ENCODE results near the gene PDE4A.
"Not testable (repeated sequence)": the region's sequence is repeated elsewhere in the genome, so short reads cannot be mapped to it uniquely, and the experiment has no call there.

PDE4A gene

GRCh38 chr19:10420444-10421239 lies at the start of gene PDE4A:
Gene PDE4A (plus strand): TSS chr19:10420538. CDS start chr19:10420765, 227 bp downstream.
- H3K9me3 Mint-ChIP-seq: no peaks in the 10 kb centered on the region
- peaks cover 44% of the 10 kb centered on the region for H3K27me3 Mint-ChIP-seq
- H3K36me3 Mint-ChIP-seq (ENCODE audit: low read depth): no peaks in the 10 kb centered on the region
- H3K27ac Mint-ChIP-seq: peak within 1 kb of the TSS; percentile 98
- peak within 1 kb of the TSS; percentile 91 for H3K4me3 Mint-ChIP-seq
- peaks cover 77% of the 10 kb centered on the region for H3K4me1 Mint-ChIP-seq (ENCODE audit: low read depth)

GRCh38 chr19:10372690-10373089 lies 47.6 kb upstream of the PDE4A start:
- H3K27ac Mint-ChIP-seq: no peak overlapping the region

GRCh38 chr19:10374931-10375330 lies 45.4 kb upstream of the PDE4A start:
- H3K27me3 Mint-ChIP-seq: no peaks in the 10 kb centered on the region
- no peaks in the 10 kb centered on the region for H3K9me3 Mint-ChIP-seq
- H3K4me3 Mint-ChIP-seq: no peak overlapping the region
- peaks cover 30% of the 10 kb centered on the region for H3K36me3 Mint-ChIP-seq (ENCODE audit: low read depth)
- H3K4me1 Mint-ChIP-seq (ENCODE audit: low read depth): peaks cover 13% of the 10 kb centered on the region
- no peak overlapping the region for H3K27ac Mint-ChIP-seq

More at GRCh38 chr19:10372690-10373089, 47.6 kb upstream of the PDE4A start:
- no peak overlapping the region for H3K4me3 Mint-ChIP-seq
- no peaks in the 10 kb centered on the region for H3K4me1 Mint-ChIP-seq (ENCODE audit: low read depth)
- H3K27me3 Mint-ChIP-seq: no peaks in the 10 kb centered on the region
- no peaks in the 10 kb centered on the region for H3K9me3 Mint-ChIP-seq
- peaks cover 37% of the 10 kb centered on the region for H3K36me3 Mint-ChIP-seq (ENCODE audit: low read depth)

GRCh38 chr19:10377140-10377640 lies 43.1 kb upstream of the PDE4A start:
- H3K9me3 Mint-ChIP-seq, H3K27me3 Mint-ChIP-seq, H3K4me3 Mint-ChIP-seq, H3K27ac Mint-ChIP-seq: not testable (repeated sequence)
- peaks cover 30% of the 10 kb centered on the region for H3K36me3 Mint-ChIP-seq (ENCODE audit: low read depth)
- H3K4me1 Mint-ChIP-seq (ENCODE audit: low read depth): peaks cover 24% of the 10 kb centered on the region

GRCh38 chr19:10378124-10378523 lies 42.2 kb upstream of the PDE4A start:
- Mint-ChIP-seq H3K4me1 (ENCODE audit: low read depth) (peaks cover 24% of the 10 kb centered on the region), H3K9me3 (no peaks in the 10 kb centered on the region), H3K27me3 (no peaks in the 10 kb centered on the region), H3K4me3 (no peak overlapping the region), H3K27ac (no peak overlapping the region), H3K36me3 (ENCODE audit: low read depth) (peaks cover 30% of the 10 kb centered on the region)

- peaks cover 24% of the 10 kb centered on the region for H3K4me1 Mint-ChIP-seq (ENCODE audit: low read depth)
- no peaks in the 10 kb centered on the region for H3K27me3 Mint-ChIP-seq
- peak overlapping the region; percentile 90 for H3K4me3 Mint-ChIP-seq
- peaks cover 23% of the 10 kb centered on the region for H3K36me3 Mint-ChIP-seq (ENCODE audit: low read depth)
- no peaks in the 10 kb centered on the region for H3K9me3 Mint-ChIP-seq
- peak overlapping the region; percentile 94 for H3K27ac Mint-ChIP-seq
Observed at GRCh38 chr19:10379880-10380312, 40.4 kb upstream of the PDE4A start.

GRCh38 chr19:10380313-10381102 lies 39.8 kb upstream of the PDE4A start, which contains the start of gene TYK2:
Gene TYK2 (minus strand): TSS chr19:10380572. CDS start chr19:10378406, 2,166 bp downstream.
- no peaks in the 10 kb centered on the region for H3K9me3 Mint-ChIP-seq
- peak within 1 kb of the TSS; percentile 90 for H3K4me3 Mint-ChIP-seq
- H3K27me3 Mint-ChIP-seq: no peaks in the 10 kb centered on the region
- peaks cover 19% of the 10 kb centered on the region for H3K36me3 Mint-ChIP-seq (ENCODE audit: low read depth)
- peak within 1 kb of the TSS; percentile 94 for H3K27ac Mint-ChIP-seq
- peaks cover 24% of the 10 kb centered on the region for H3K4me1 Mint-ChIP-seq (ENCODE audit: low read depth)

GRCh38 chr19:10383223-10383499 lies 37.2 kb upstream of the PDE4A start:
- H3K4me3 Mint-ChIP-seq, H3K9me3 Mint-ChIP-seq, H3K27me3 Mint-ChIP-seq, H3K27ac Mint-ChIP-seq: not testable (repeated sequence)
- Mint-ChIP-seq H3K36me3 (ENCODE audit: low read depth) (peaks cover 11% of the 10 kb centered on the region), H3K4me1 (ENCODE audit: low read depth) (peaks cover 35% of the 10 kb centered on the region)

- Mint-ChIP-seq H3K27me3 (no peaks in the 10 kb centered on the region), H3K4me3 (no peak overlapping the region)
Observed at GRCh38 chr19:10384580-10384979, 35.8 kb upstream of the PDE4A start.

GRCh38 chr19:10388957-10389356 lies 31.4 kb upstream of the PDE4A start:
- Mint-ChIP-seq H3K27me3 (no peaks in the 10 kb centered on the region), H3K4me1 (ENCODE audit: low read depth) (peaks cover 15% of the 10 kb centered on the region), H3K36me3 (ENCODE audit: low read depth) (peaks cover 26% of the 10 kb centered on the region), H3K27ac (peak overlapping the region; percentile 14), H3K9me3 (no peaks in the 10 kb centered on the region), H3K4me3 (no peak overlapping the region)

More at GRCh38 chr19:10384580-10384979, 35.8 kb upstream of the PDE4A start:
- peaks cover 5% of the 10 kb centered on the region for H3K36me3 Mint-ChIP-seq (ENCODE audit: low read depth)
- H3K4me1 Mint-ChIP-seq (ENCODE audit: low read depth): peaks cover 30% of the 10 kb centered on the region
- H3K9me3 Mint-ChIP-seq: no peaks in the 10 kb centered on the region
- H3K27ac Mint-ChIP-seq: no peak overlapping the region

GRCh38 chr19:10389863-10390262 lies 30.5 kb upstream of the PDE4A start:
- Mint-ChIP-seq H3K4me1 (ENCODE audit: low read depth) (peaks cover 15% of the 10 kb centered on the region), H3K27ac (peak overlapping the region; percentile 8), H3K9me3 (no peaks in the 10 kb centered on the region), H3K27me3 (no peaks in the 10 kb centered on the region), H3K36me3 (ENCODE audit: low read depth) (peaks cover 27% of the 10 kb centered on the region), H3K4me3 (no peak overlapping the region)

GRCh38 chr19:10390652-10391286 lies 29.6 kb upstream of the PDE4A start:
- peaks cover 33% of the 10 kb centered on the region for H3K36me3 Mint-ChIP-seq (ENCODE audit: low read depth)
- no peak overlapping the region for H3K4me3 Mint-ChIP-seq

GRCh38 chr19:10392120-10392519 lies 28.2 kb upstream of the PDE4A start:
- Mint-ChIP-seq H3K27me3 (no peaks in the 10 kb centered on the region), H3K27ac (no peak overlapping the region), H3K9me3 (no peaks in the 10 kb centered on the region), H3K36me3 (ENCODE audit: low read depth) (peaks cover 47% of the 10 kb centered on the region), H3K4me1 (ENCODE audit: low read depth) (peaks cover 4% of the 10 kb centered on the region), H3K4me3 (no peak overlapping the region)

More at GRCh38 chr19:10390652-10391286, 29.6 kb upstream of the PDE4A start:
- Mint-ChIP-seq H3K9me3 (no peaks in the 10 kb centered on the region), H3K27me3 (no peaks in the 10 kb centered on the region), H3K4me1 (ENCODE audit: low read depth) (peaks cover 15% of the 10 kb centered on the region), H3K27ac (no peak overlapping the region)

- no peak overlapping the region for H3K27ac Mint-ChIP-seq
- peaks cover 54% of the 10 kb centered on the region for H3K36me3 Mint-ChIP-seq (ENCODE audit: low read depth)
- H3K9me3 Mint-ChIP-seq: no peaks in the 10 kb centered on the region
- no peak overlapping the region for H3K4me3 Mint-ChIP-seq
- H3K4me1 Mint-ChIP-seq (ENCODE audit: low read depth): peaks cover 9% of the 10 kb centered on the region
- no peaks in the 10 kb centered on the region for H3K27me3 Mint-ChIP-seq
Observed at GRCh38 chr19:10393137-10393536, 27.2 kb upstream of the PDE4A start.

- Mint-ChIP-seq H3K4me1 (ENCODE audit: low read depth) (peaks cover 12% of the 10 kb centered on the region), H3K9me3 (no peaks in the 10 kb centered on the region), H3K27ac (no peak overlapping the region), H3K27me3 (no peaks in the 10 kb centered on the region), H3K4me3 (no peak overlapping the region), H3K36me3 (ENCODE audit: low read depth) (peaks cover 58% of the 10 kb centered on the region)
Observed at GRCh38 chr19:10395003-10395402, 25.3 kb upstream of the PDE4A start.

Data from stimulated activated naive CD8-positive, alpha-beta T cell treated with anti-CD3 and anti-CD28 coated beads, Interleukin-15, Interleukin-2, amounts not matched to agents 100 ng/mL and 50 ng/mL, for 24 hours (primary cell).